Posterior cingulate gyrus (tissue), 11 donors: ENCODE results near the gene CDKN2C.
"Not testable (repeated sequence)": the region's sequence is repeated elsewhere in the genome, so short reads cannot be mapped to it uniquely, and the experiment has no call there.

Experiments
- DNase-seq, 10 donors: peaks; one replicate each; pipeline versions ENCODE4 v3.0.0 to v3.0.0-alpha.2; 2020 to 2021; ENCODE audit warnings: mixed read lengths in 3 of 10
- intact Hi-C: fragments of 100-400 bp; cut with DNase I; formaldehyde crosslinking; loops from one replicate; pipeline ENCODE4 v1.15.1; 2023

CDKN2C gene

DNA sequence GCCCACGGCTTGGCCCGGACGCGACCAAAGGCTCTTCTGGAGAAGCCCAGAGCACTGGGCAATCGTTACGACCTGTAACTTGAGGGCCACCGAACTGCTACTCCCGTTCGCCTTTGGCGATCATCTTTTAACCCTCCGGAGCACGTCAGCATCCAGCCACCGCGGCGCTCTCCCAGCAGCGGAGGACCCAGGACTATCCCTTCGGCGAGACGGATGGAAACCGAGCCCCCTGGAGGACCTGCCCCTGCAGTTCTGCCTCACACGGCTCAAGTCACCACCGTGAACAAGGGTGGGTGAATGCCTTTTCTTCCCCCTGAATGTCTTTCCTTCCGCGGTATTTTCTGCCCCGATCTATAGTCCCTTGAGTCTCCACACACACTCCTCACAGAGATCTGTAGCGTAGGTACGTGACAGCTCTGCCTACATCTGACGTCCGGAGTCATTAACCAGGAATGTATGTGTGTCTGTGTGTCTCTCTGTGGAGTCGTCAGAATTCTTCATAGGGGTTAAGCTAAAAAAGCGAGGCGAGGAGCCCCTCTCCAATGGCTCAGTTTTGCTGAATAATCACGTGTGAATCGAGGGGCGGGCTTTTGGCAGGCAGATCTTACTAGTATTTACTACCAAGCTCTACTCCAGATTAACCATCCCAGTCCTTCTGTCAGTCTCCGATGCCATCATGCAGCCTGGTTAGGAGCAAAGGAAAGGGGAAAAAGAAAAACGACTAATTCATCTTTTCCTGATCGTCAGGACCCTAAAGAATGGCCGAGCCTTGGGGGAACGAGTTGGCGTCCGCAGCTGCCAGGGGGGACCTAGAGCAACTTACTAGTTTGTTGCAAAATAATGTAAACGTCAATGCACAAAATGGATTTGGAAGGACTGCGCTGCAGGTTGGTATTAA, at the start of gene CDKN2C:
TSS of gene CDKN2C (plus strand) at position 635 of the 898 bp plus-strand sequence. CDS start at position 759, 124 bp downstream.
- peak in 8 of 10 donors; percentile 49 to 90 (median 69) for DNase-seq
- intact Hi-C loops: loop anchor here (5.0 kb wide), 2 partner anchors 43 to 272 kb away; no protein-coding TSS in a partner anchor

DNA sequence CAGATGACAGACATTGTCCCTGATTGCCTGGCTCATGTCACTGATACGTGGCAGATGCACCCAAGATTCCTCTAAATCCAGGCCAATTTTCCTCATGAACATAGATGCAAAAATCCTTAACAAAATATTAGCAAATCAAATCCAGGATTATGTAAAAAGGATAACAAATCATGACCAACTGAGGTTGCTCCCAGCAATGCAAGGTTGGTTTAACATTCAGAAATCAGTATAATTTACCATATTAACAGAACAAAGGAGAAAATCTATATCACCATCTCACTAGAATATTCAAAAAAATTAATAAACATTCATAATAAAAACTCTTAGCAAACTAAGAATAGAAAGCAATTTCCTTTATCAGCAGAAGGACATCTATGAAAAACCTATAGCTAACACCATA, 49.6 kb upstream of the CDKN2C start:
- no peak for DNase-seq
- intact Hi-C loops: loop anchor here (10.0 kb wide), 1 partner anchor 124 kb away; no protein-coding TSS in a partner anchor

DNA sequence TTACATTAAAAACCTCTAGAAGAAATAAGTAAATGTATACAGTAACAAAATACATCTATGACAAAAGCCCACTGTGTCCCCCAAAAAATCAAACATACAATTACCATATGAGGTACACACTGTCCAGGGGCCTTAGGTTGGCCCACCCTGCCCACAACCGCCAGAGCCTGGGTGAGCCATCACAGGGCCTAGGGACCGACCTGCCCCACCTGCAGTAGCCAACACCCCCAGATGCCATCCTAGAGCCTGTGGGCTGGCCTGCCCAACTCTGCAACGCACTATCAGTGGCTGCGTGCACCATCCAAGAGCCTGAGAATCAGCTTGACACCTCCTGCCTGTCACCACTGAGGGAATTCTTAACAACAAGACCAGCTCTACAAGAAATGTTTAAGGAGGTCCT, 49.0 kb upstream of the CDKN2C start:
- intact Hi-C loops: loop anchor here (10.0 kb wide), 1 partner anchor 124 kb away; no protein-coding TSS in a partner anchor
- peak in 1 of 10 donors; percentile 61 for DNase-seq

DNA sequence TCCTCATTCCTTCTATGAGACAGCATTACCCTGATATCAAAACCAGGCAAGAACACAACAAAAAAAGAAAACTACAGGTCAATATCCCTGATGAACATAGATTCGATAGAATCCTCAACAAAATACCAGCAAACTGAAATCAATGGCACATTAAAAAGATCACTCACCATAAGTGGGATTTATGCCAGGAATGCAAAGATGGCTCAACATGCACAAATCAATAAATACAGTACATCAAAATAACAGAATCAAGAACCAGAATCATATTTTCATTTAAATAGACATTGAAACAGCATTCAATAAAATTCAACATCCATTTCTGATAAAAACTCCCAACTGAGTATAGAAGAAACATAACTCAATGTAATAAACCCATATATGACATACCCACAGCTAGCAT, 46.5 kb upstream of the CDKN2C start:
- intact Hi-C loops: loop anchor here (10.0 kb wide), 1 partner anchor 121 kb away; no protein-coding TSS in a partner anchor
- DNase-seq: no peak

DNA sequence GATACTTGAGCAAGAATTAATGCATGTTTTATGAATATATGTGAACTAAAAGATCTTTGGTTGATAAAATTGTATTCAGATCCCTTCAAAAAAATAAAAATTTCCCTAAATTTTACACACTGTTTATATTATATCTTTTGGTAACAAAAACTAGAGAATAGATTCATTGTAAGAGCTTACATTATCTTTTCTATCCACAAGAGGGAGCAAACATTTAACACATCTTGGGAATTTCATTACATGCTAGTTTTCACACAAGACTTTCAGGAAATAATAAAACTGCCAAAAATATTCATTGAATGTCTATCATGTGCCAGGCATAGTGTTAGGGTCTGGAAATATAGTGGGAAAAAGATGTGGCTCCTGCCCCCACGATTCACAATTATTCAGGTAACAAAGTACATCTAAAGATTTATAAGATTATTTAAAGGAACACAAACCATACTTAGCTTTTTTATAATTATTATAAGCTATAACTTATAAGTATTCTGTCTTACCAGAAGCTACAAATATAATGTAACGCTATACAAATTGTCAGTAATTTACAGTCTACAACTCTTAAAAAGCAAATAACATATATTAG, 40.6 kb upstream of the CDKN2C start:
- intact Hi-C loops: loop anchor here (2.0 to 10.0 kb wide), 3 partner anchors 38 to 261 kb away; no protein-coding TSS in a partner anchor
- DNase-seq: no peak

DNA sequence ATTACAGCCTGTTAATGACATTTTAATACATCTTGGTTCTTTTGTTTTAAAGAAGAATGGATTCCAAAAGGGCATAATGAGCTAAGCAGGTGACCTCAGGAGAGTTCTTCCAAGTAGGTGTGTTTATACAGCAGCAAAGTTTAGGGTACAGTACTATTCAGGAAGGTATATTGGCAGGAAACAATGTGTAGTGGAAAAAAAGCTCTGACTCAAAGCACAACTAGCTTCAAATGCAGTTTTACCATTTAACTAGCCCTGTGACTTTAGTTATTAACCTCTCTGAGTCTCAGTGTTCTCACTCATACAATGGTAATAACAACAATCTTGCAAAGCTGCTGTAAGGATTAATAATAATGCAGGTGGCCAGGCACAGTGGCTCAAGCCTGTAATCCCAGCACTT, 39.9 kb upstream of the CDKN2C start:
- no peak for DNase-seq
- intact Hi-C loops: loop anchor here (10.0 kb wide), 1 partner anchor 155 kb away; no protein-coding TSS in a partner anchor

DNA sequence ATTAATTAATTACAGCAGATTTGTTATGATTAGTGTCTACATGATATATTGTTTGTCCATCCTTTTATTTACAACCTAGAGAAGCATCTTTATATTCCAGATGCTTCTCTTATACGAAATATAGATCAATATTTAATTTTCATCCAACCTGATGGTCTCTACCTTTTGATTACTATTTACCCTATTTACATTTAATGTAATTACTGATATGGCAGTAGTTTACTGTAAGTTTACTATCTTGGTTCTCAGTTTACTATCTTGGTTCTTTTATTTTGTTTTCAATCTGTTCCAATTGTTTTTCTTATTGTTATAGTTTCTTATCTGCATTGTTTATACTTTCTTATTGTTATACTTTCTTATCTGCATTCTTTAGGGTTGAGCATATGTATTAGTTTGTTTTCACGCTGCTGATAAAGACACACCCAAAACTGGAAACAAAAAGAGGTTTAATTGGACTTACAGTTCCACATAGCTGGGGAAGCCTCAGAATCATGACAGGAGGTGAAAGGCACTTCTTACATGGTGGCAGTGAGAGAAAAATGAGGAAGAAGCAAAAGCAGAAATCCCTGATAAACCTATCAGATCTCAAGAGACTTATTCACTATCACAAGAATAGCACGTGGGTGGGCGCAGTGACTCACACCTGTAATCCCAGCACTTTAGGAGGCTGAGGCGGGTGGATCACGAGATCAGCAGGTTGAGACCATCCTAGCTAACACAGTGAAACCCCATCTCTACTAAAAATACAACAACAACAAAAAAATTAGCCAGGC, 38.9 kb upstream of the CDKN2C start:
- intact Hi-C loops: loop anchor here (10.0 kb wide), 1 partner anchor 156 kb away; no protein-coding TSS in a partner anchor
- DNase-seq: no peak

DNA sequence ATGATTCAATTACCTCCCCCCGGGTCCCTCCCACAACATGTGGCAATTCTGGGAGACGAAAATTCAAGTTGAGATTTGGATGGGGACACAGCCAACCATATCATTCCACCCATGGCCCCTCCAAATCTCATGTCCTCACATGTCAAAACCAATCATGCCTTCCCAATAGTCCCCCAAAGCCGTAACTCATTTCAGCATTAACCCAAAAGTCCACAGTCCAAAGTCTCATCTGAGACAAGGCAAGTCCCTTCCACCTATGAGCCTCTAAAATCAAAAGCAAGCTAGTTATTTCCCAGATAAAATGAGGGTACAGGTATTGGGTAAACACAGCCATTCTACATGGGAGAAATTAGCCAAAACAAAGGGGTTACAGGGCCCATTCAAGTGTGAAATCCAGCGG, 38.0 kb upstream of the CDKN2C start:
- intact Hi-C loops: loop anchor here (10.0 kb wide), 1 partner anchor 157 kb away; no protein-coding TSS in a partner anchor
- not testable (repeated sequence) for DNase-seq

DNA sequence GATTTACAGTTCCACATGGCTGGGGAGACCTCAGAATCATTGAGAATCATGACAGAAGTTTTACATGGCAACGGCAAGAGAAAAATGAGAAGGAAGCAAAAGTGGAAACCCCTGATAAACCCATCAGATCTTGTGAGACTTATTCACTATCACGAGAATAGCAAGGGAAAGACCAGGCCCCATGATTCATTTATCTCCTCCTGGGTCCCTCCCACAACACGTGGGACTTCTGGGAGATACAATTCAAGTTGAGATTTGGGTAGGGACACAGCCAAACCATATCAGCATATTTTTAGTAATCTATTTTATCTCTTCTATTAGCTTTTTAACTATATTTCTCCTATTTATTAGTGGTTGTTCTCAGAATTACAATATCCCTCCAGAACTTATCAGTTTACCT, 36.3 kb upstream of the CDKN2C start:
- intact Hi-C loops: loop anchor here (10.0 kb wide), 1 partner anchor 159 kb away; no protein-coding TSS in a partner anchor
- not testable (repeated sequence) for DNase-seq

DNA sequence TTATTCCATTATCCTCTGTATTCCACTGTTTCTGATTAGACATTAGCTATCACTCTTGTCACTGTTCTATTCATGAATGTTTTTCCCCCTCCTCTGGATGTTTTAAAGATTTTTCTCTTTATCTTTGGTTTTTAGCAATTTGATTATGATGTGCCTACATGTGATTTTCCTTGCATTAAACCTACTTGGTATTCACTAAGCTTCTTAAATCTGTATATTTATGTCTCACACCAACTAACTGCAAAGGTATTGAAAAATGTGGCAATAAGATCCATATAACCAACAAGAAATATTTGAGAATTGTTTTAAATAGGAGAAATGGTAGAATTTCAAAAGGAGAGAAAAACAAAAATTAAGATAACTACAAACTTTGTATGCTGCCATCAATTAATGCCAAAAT, 35.2 kb upstream of the CDKN2C start:
- no peak for DNase-seq
- intact Hi-C loops: loop anchor here (10.0 kb wide), 1 partner anchor 160 kb away; no protein-coding TSS in a partner anchor

DNA sequence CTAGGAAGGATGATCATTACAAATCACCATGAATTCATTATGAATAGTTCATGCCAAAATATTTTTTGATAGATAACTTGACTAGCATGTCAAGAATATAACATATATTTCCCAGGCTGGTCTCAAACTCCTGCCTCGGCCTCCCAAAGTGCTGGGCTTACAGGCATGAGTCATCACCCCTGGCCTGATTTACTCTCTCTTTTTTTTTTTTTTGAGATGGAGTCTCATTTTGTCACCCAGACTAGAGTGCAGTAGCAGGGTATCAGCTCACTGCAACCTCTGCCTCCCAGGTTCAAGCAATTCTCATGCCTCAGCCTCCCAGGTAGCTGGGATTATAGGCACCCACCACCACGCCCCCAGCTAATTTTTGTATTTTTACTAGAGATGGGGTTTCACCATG, 34.8 kb upstream of the CDKN2C start:
- intact Hi-C loops: loop anchor here (10.0 kb wide), 1 partner anchor 160 kb away; no protein-coding TSS in a partner anchor
- not testable (repeated sequence) for DNase-seq

DNA sequence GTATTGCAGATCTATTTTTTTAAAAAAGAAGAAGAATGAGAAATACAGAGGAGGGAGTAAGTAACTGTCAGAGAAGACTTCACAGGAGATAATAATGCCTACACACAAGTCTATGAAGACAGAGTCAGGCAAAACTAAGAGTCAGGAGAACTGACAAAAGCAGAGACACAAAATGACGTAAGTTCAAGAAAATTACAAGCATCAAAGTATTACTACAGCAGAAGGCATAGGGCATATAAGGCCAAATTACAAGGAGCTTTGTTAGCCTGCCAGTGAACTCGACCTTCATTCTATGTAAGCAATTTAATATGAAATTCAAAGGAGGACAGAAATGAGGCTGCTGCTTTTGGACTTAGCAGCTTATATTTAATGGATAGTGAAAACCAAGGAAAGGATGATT, 33.7 kb upstream of the CDKN2C start:
- intact Hi-C loops: loop anchor here (10.0 kb wide), 1 partner anchor 162 kb away; no protein-coding TSS in a partner anchor
- no peak for DNase-seq

DNA sequence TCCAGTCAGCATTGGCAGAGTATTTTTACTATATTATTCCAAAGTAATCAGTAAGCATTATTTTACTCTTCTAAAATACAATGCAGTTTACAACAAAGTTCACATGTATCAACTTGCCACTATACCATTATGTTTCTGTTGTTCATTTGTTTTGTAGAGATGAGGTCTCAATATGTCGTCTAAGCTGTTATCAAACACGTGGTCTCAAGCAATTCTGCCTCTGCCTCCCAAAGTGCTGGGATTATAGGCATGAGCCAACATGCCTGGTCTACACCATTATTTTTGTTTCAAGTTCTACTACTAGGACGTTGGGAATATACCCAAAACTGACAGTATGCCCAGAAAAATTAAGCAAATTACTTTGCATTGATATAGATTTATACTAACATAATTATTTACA, 29.8 kb upstream of the CDKN2C start:
- intact Hi-C loops: no loop called here
- no peak for DNase-seq

DNA sequence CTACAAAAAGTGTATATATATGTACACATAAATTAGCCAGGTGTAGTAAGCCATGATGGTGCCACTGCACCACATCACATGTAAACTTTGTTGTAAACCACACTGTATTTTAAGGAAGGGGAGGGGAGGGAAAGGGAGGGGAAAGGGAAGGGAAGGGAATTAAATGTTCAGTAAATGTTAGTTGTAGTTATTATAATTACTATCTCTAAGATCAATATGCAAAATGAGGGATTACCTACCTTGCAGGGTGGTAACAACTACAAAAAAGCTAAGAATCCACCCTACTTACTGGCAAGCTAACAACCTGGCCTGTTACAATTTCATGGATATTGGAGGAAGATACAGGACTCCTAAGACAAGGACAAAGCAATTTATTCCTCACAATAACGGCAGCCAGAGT, 27.7 kb upstream of the CDKN2C start:
- intact Hi-C loops: no loop called here
- no peak for DNase-seq

DNA sequence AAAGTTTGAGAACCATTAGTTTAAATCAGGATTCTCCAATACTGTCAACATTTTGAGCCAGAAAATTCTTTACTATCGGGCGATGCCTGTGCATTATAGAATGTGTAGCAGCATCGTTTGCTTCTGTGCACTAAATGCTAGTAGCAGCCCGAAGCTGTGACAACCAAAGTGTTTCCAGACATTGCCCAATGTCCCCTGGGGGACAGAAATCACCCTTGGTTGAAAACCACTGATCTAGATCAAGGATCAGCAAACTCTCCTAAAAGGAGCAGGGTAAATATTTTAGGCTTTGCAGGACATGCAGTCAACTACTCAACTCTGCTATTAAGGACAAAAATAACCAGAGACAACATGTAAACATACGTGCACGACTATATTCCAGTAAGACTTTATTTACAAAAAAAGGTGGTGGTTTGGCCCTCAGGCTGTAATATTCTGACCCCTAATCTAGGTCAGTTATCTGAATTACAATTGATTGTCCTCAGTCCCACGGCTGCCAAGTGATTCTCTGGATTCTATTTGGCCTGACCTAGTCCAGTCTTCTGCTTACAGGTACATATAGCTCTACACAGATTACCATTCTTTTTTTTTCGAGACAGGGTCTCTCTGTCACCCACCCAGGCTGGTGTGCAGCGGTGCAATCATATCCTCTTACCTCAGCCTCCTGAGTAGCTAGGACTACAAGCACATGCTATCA, 20.6 kb upstream of the CDKN2C start:
- intact Hi-C loops: no loop called here
- no peak for DNase-seq

DNA sequence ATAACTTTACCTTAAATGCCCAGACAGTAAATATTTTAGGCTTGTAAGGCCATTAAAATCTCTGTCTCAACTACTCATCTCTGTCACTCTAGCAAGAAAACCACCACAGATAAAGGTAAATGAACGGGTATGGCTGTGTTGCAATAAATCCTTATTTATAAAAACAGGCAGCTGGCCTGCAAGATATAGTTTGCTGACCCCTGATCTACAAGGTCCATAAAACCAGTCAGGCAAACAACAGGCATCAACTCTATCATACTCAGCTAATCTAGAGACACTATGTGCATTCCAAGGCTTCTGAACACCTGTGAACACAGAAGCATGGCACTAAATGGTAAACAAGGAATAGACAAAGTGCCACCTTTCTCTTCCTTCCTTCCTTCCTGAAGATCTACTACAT, 19.6 kb upstream of the CDKN2C start:
- DNase-seq: no peak
- intact Hi-C loops: no loop called here

DNA sequence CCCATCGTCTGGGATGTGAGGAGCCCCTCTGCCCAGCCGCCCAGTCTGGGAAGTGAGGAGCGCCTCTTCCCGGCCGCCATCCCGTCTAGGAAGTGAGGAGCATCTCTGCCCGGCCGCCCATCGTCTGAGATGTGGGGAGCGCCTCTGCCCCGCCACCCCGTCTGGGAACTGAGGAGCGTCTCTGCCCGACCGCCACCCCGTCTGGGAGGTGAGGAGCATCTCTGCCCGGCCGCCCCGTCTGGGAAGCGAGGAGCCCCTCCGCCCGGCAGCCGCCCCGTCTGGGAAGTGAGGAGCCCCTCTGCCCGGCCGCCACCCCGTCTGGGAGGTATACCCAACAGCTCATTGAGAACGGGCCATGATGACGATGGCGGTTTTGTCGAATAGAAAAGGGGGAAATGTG, 17.5 kb upstream of the CDKN2C start:
- intact Hi-C loops: not testable (repeated sequence)
- DNase-seq: peak in 1 of 10 donors; percentile 44

DNA sequence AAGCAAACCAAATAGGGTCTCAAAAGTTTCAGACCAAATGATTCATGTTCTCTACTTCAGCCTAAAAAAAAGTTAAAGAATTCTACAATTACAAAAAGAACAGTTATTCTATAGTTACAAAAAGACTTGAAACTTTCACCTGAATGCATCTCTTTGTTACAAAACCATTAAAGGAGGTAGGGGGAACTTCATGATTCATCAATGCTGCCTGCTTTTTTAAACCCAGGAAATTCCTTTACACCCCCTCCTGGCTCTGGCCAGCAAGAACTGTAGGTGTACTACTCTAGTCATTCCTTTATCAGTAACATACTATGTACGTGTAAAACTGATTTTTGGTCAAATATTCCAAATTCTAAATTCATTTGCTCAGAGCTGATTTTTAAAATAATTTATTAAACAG, 14.9 kb upstream of the CDKN2C start:
- intact Hi-C loops: no loop called here
- no peak for DNase-seq

DNA sequence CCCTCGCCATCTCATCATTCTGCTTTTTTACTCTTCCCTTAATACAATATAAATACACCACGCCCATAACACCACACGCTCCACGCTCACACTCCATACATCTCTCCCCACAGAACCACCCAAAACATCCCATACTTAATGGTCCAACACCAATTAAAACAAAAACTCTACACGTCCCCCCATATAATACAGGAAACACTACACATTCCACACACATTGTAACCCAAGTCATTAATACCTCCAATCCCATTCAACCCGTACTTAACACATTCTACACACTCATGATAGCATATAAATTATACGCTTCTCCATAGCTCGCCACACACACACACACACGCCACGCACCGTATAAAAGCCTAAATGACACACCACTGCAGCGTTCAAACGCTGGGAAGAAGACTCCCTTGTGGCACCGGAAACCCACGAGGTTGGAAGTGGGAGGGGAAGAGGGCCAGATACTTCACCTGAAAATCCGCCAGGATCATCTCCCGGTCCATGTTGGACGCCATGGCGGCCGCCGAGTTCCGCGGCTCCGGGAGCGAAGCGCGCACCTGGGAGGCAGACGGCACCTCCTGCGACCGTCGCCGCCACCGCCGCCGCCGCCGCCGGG, 10.6 kb upstream of the CDKN2C start:
- intact Hi-C loops: no loop called here

More for the DNA sequence above, 10.6 kb upstream of the CDKN2C start:
- DNase-seq: peak in 4 of 10 donors; percentile 9 to 80 (median 28)
